Measurements from ENCODE around the gene NISCH.

NISCH gene

DNA sequence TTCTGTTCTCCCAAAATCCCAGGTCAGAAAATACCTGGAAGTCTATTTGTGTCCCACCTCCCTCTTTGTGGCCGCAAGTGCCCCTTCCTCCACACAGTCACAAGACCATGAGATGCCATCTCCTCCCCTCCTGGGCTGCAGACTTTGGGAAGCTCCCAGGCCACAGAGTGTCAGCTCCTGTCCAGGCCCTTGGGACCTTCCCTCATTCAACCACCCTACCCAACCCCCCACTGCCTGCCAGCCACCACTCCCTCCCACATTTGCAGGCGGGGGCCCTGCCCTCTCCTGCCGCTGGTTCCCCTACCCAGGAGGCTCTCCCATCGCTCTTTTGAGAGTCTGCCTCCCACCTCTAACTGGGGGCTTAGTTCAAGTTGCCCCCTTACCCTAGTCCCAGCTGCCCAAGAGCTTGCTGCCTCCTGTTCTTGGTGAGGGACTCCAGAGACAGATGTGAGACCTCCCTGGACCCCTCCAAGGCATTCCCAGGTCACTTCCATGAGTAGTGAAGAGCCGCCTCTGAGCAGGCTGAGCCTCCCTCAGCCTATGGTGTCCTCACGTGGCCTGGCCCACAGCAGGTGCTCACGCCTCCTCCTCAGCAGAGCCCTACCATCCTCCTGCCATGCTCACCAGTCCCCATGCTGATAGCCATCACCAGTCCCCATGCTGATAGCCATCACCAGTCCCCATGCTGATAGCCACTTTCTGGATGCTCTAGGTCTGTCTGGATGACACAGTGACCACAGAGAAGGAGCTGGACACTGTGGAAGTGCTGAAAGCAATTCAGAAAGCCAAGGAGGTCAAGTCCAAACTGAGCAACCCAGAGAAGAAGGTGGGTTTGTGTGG is 23.9 kb downstream of the NISCH start:
- no peak overlapping the region for H2AFZ ChIP-seq (ENCODE audit: low read length)
- H3K79me2 ChIP-seq (ENCODE audit: insufficient read depth, low read length) = no peaks in the 10 kb centered on the region
- H3K4me3 ChIP-seq (ENCODE audit: low read length, poor library complexity, severe bottlenecking) = no peak overlapping the region
- H3F3A ChIP-seq (ENCODE audit: low read depth) = no peaks in the 10 kb centered on the region
- H3K4me1 ChIP-seq (ENCODE audit: insufficient read depth, low read length, poor library complexity, severe bottlenecking) = no peaks in the 10 kb centered on the region
- H3K9ac ChIP-seq (ENCODE audit: low read depth, low read length, poor library complexity, severe bottlenecking) = no peak overlapping the region
- no peak for TF ChIP-seq EZH2phosphoT487 (IDR thresholded peaks at IDR 0.05; ENCODE audit: borderline replicate concordance)
- TF ChIP-seq, protein P1, sequence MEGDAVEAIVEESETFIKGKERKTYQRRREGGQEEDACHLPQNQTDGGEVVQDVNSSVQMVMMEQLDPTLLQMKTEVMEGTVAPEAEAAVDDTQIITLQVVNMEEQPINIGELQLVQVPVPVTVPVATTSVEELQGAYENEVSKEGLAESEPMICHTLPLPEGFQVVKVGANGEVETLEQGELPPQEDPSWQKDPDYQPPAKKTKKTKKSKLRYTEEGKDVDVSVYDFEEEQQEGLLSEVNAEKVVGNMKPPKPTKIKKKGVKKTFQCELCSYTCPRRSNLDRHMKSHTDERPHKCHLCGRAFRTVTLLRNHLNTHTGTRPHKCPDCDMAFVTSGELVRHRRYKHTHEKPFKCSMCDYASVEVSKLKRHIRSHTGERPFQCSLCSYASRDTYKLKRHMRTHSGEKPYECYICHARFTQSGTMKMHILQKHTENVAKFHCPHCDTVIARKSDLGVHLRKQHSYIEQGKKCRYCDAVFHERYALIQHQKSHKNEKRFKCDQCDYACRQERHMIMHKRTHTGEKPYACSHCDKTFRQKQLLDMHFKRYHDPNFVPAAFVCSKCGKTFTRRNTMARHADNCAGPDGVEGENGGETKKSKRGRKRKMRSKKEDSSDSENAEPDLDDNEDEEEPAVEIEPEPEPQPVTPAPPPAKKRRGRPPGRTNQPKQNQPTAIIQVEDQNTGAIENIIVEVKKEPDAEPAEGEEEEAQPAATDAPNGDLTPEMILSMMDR (conservative IDR thresholded peaks at IDR 0.05; ENCODE audit: low read length) = no peak
- H3K36me3 ChIP-seq (ENCODE audit: insufficient read depth, low read length) = peaks cover 87% of the 10 kb centered on the region
- no peaks in the 10 kb centered on the region for H4K20me1 ChIP-seq (ENCODE audit: insufficient read depth, low read length, poor library complexity, severe bottlenecking)
- no peaks in the 10 kb centered on the region for H3K9me2 ChIP-seq (replicated peaks; ENCODE audit: low read depth, low read length)
- no peaks in the 10 kb centered on the region for H3K9me3 ChIP-seq (ENCODE audit: insufficient read depth, low read depth, low read length)
- no peak overlapping the region for H3K4me2 ChIP-seq (ENCODE audit: low read depth, low read length, poor library complexity, severe bottlenecking)
- no peaks in the 10 kb centered on the region for H3K27me3 ChIP-seq (ENCODE audit: insufficient read depth, low read length, poor library complexity, severe bottlenecking)

- Histone ChIP-seq H3K4me2 (ENCODE audit: low read depth, low read length, poor library complexity, severe bottlenecking) (no peak overlapping the region), H3K4me3 (ENCODE audit: low read length, poor library complexity, severe bottlenecking) (no peak overlapping the region), H3K79me2 (ENCODE audit: insufficient read depth, low read length) (no peaks in the 10 kb centered on the region), H3K9ac (ENCODE audit: low read depth, low read length, poor library complexity, severe bottlenecking) (no peak overlapping the region), H3K9me3 (ENCODE audit: insufficient read depth, low read depth, low read length) (no peaks in the 10 kb centered on the region), H3K27me3 (ENCODE audit: insufficient read depth, low read length, poor library complexity, severe bottlenecking) (no peaks in the 10 kb centered on the region), H3K4me1 (ENCODE audit: insufficient read depth, low read length, poor library complexity, severe bottlenecking) (no peaks in the 10 kb centered on the region), H3F3A (ENCODE audit: low read depth) (no peaks in the 10 kb centered on the region), H3K9me2 (replicated peaks; ENCODE audit: low read depth, low read length) (no peaks in the 10 kb centered on the region), H3K36me3 (ENCODE audit: insufficient read depth, low read length) (peaks cover 82% of the 10 kb centered on the region), H4K20me1 (ENCODE audit: insufficient read depth, low read length, poor library complexity, severe bottlenecking) (no peaks in the 10 kb centered on the region), H2AFZ (ENCODE audit: low read length) (no peak overlapping the region)
- no peak for TF ChIP-seq EZH2phosphoT487 (IDR thresholded peaks at IDR 0.05; ENCODE audit: borderline replicate concordance)
- TF ChIP-seq, protein P1 (conservative IDR thresholded peaks at IDR 0.05; ENCODE audit: low read length) = no peak
Measured at GRCh38 chr3:52479877-52480575, 24.6 kb downstream of the NISCH start.

- Histone ChIP-seq H3K4me2 (ENCODE audit: low read depth, low read length, poor library complexity, severe bottlenecking) (no peak overlapping the region), H3K9ac (ENCODE audit: low read depth, low read length, poor library complexity, severe bottlenecking) (no peak overlapping the region), H3K36me3 (ENCODE audit: insufficient read depth, low read length) (peaks cover 81% of the 10 kb centered on the region)
Measured at GRCh38 chr3:52480768-52481715, 25.6 kb downstream of the NISCH start.

More at GRCh38 chr3:52480768-52481715, 25.6 kb downstream of the NISCH start:
- no peak for TF ChIP-seq EZH2phosphoT487 (IDR thresholded peaks at IDR 0.05; ENCODE audit: borderline replicate concordance)
- TF ChIP-seq, protein P1 (conservative IDR thresholded peaks at IDR 0.05; ENCODE audit: low read length) = no peak
- Histone ChIP-seq H2AFZ (ENCODE audit: low read length) (no peak overlapping the region), H3K9me3 (ENCODE audit: insufficient read depth, low read depth, low read length) (no peaks in the 10 kb centered on the region), H3K9me2 (replicated peaks; ENCODE audit: low read depth, low read length) (no peaks in the 10 kb centered on the region), H3K4me1 (ENCODE audit: insufficient read depth, low read length, poor library complexity, severe bottlenecking) (no peaks in the 10 kb centered on the region), H4K20me1 (ENCODE audit: insufficient read depth, low read length, poor library complexity, severe bottlenecking) (no peaks in the 10 kb centered on the region), H3K4me3 (ENCODE audit: low read length, poor library complexity, severe bottlenecking) (no peak overlapping the region), H3K27me3 (ENCODE audit: insufficient read depth, low read length, poor library complexity, severe bottlenecking) (no peaks in the 10 kb centered on the region), H3F3A (ENCODE audit: low read depth) (no peaks in the 10 kb centered on the region), H3K79me2 (ENCODE audit: insufficient read depth, low read length) (no peaks in the 10 kb centered on the region)
